CD4-positive, alpha-beta T cell treated with Interleukin-21 for 1 hour (primary cell): Measurements from ENCODE around the gene BRD1.
A peak's percentile ranks its signal among the peaks of the same experiment; 100 is the strongest.

ENCODE experiments used
- DNase-seq: peaks from one replicate; pipeline ENCODE4 v3.0.0-alpha.2; 2020

The BRD1 gene

GRCh38 chr22:49827853-49828598 lies at the start of gene BRD1:
TSS of gene BRD1 (minus strand) at chr22:49827873. CDS start at chr22:49824317, 3,556 bp downstream.
- peak; percentile 60 for DNase-seq

- no peak for DNase-seq
Observed at GRCh38 chr22:49873228-49873940, 45.7 kb upstream of the BRD1 start.

- DNase-seq, result no peak
Observed at GRCh38 chr22:49872347-49872746, 44.7 kb upstream of the BRD1 start.

GRCh38 chr22:49871482-49871881 lies 43.8 kb upstream of the BRD1 start:
- DNase-seq, result no peak

GRCh38 chr22:49869845-49870712 lies 42.4 kb upstream of the BRD1 start:
- peak; percentile 68 for DNase-seq

GRCh38 chr22:49869086-49869830 lies 41.6 kb upstream of the BRD1 start:
- no peak for DNase-seq

- DNase-seq, result peak; percentile 45
Observed at GRCh38 chr22:49867303-49868265, 39.9 kb upstream of the BRD1 start.

GRCh38 chr22:49866646-49867045 lies 39.0 kb upstream of the BRD1 start:
- DNase-seq, result no peak

- DNase-seq, result no peak
Observed at GRCh38 chr22:49866134-49866533, 38.5 kb upstream of the BRD1 start.

GRCh38 chr22:49865156-49865555 lies 37.5 kb upstream of the BRD1 start:
- DNase-seq, result no peak

GRCh38 chr22:49863931-49864330 lies 36.3 kb upstream of the BRD1 start:
- no peak for DNase-seq

GRCh38 chr22:49862496-49862776 lies 34.8 kb upstream of the BRD1 start:
- DNase-seq, result no peak

GRCh38 chr22:49861642-49862495 lies 34.2 kb upstream of the BRD1 start:
- DNase-seq, result no peak

- DNase-seq, result no peak
Observed at GRCh38 chr22:49858827-49859226, 31.2 kb upstream of the BRD1 start.

- DNase-seq, result no peak
Observed at GRCh38 chr22:49856766-49857618, 29.3 kb upstream of the BRD1 start.

- DNase-seq, result no peak
Observed at GRCh38 chr22:49856343-49856742, 28.7 kb upstream of the BRD1 start.

GRCh38 chr22:49855251-49855911 lies 27.7 kb upstream of the BRD1 start:
- DNase-seq, result no peak

- DNase-seq, result no peak
Observed at GRCh38 chr22:49853981-49854831, 26.5 kb upstream of the BRD1 start.
